ENCODE data around the gene MORN1.

Gene MORN1

DNA sequence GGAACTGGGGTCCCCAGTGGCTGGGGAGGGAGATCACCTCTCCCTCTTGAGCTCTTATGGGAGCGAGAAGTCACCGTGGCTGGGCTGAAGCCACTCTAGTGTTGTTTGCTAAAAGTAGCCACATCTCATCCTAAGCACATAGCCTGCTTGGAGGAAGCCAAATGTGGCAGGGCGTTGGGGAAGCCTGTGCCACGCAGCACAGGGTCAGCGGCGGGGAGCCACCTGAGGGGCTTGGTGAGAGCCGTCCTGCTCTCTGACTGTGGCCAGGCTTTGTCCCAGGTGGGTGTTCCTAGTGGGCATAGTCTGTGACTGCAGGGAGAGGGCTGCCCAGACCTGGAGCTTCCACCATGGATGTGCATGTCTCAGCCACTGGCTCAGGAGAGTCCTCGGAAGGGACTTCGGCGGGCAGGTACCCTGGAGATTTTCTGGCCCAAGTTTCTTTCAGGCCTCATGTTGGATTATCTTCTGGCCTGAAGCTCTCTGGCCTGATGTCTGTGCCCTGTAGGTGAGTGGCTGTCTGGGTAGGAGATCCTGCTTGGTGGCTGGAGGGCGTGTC lies 38.9 kb downstream of the MORN1 start:
- Histone ChIP-seq H3F3A (ENCODE audit: insufficient read depth, low read length) (no peaks in the 10 kb centered on the region), H4K20me1 (ENCODE audit: insufficient read depth, low read length) (no peaks in the 10 kb centered on the region), H3K36me3 (ENCODE audit: insufficient read depth, low read length) (no peaks in the 10 kb centered on the region), H3K27me3 (ENCODE audit: insufficient read depth, low read length) (peaks cover 3% of the 10 kb centered on the region; the same call in 1 of the 2 replicates), H3K9ac (ENCODE audit: low read length) (no peak overlapping the region), H3K9me3 (ENCODE audit: low read length) (no peaks in the 10 kb centered on the region), H3K27ac (ENCODE audit: low read depth, low read length, poor library complexity, severe bottlenecking) (no peak overlapping the region), H3K79me2 (ENCODE audit: insufficient read depth, low read length) (no peaks in the 10 kb centered on the region), H3K4me1 (ENCODE audit: insufficient read depth, low read length, severe bottlenecking) (no peaks in the 10 kb centered on the region), H2AFZ (ENCODE audit: low read length) (no peak overlapping the region), H3K4me2 (ENCODE audit: low read length) (no peak overlapping the region), H3K4me3 (ENCODE audit: low read depth, low read length, poor library complexity, severe bottlenecking) (no peak overlapping the region), H3K9me2 (ENCODE audit: low read depth, low read length) (no peaks in the 10 kb centered on the region)
- TF ChIP-seq, protein P1, sequence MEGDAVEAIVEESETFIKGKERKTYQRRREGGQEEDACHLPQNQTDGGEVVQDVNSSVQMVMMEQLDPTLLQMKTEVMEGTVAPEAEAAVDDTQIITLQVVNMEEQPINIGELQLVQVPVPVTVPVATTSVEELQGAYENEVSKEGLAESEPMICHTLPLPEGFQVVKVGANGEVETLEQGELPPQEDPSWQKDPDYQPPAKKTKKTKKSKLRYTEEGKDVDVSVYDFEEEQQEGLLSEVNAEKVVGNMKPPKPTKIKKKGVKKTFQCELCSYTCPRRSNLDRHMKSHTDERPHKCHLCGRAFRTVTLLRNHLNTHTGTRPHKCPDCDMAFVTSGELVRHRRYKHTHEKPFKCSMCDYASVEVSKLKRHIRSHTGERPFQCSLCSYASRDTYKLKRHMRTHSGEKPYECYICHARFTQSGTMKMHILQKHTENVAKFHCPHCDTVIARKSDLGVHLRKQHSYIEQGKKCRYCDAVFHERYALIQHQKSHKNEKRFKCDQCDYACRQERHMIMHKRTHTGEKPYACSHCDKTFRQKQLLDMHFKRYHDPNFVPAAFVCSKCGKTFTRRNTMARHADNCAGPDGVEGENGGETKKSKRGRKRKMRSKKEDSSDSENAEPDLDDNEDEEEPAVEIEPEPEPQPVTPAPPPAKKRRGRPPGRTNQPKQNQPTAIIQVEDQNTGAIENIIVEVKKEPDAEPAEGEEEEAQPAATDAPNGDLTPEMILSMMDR (IDR thresholded peaks at IDR 0.05; ENCODE audit: low read length): no peak
- no peak for TF ChIP-seq EZH2 (IDR thresholded peaks at IDR 0.05; ENCODE audit: borderline replicate concordance, low read length)

DNA sequence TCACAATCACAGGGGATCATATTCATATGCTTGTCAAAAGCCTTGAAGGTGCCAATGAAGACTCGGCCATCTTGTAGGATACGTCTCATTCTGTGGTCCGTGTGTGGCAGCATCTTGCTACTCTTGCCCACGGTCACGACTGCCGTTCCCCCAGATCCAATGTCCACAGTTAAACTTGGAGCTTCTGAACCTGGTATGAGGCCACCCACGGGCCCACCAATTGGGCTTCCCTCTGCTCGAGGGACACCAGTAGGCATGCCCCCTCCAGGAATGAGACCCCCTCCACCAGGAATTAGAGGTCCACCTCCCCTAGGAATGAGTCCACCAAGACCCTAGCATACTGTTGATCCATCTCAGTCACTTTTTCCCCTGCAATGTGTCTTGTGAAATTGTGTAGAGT lies 39.6 kb downstream of the MORN1 start:
- H3K9ac ChIP-seq (ENCODE audit: low read length): no peak overlapping the region
- H3K9me3 ChIP-seq (ENCODE audit: low read length): no peaks in the 10 kb centered on the region
- no peaks in the 10 kb centered on the region for H3F3A ChIP-seq (ENCODE audit: insufficient read depth, low read length)
- peaks cover 3% of the 10 kb centered on the region; the same call in 1 of the 2 replicates for H3K27me3 ChIP-seq (ENCODE audit: insufficient read depth, low read length)
- no peaks in the 10 kb centered on the region for H3K36me3 ChIP-seq (ENCODE audit: insufficient read depth, low read length)
- H3K79me2 ChIP-seq (ENCODE audit: insufficient read depth, low read length): no peaks in the 10 kb centered on the region
- H2AFZ ChIP-seq (ENCODE audit: low read length): no peak overlapping the region
- no peaks in the 10 kb centered on the region for H4K20me1 ChIP-seq (ENCODE audit: insufficient read depth, low read length)
- no peak overlapping the region for H3K27ac ChIP-seq (ENCODE audit: low read depth, low read length, poor library complexity, severe bottlenecking)
- no peaks in the 10 kb centered on the region for H3K9me2 ChIP-seq (ENCODE audit: low read depth, low read length)
- no peak overlapping the region for H3K4me3 ChIP-seq (ENCODE audit: low read depth, low read length, poor library complexity, severe bottlenecking)
- TF ChIP-seq, protein P1 (IDR thresholded peaks at IDR 0.05; ENCODE audit: low read length): no peak
- TF ChIP-seq EZH2 (IDR thresholded peaks at IDR 0.05; ENCODE audit: borderline replicate concordance, low read length): no peak
- H3K4me1 ChIP-seq (ENCODE audit: insufficient read depth, low read length, severe bottlenecking): no peaks in the 10 kb centered on the region
- no peak overlapping the region for H3K4me2 ChIP-seq (ENCODE audit: low read length)

DNA sequence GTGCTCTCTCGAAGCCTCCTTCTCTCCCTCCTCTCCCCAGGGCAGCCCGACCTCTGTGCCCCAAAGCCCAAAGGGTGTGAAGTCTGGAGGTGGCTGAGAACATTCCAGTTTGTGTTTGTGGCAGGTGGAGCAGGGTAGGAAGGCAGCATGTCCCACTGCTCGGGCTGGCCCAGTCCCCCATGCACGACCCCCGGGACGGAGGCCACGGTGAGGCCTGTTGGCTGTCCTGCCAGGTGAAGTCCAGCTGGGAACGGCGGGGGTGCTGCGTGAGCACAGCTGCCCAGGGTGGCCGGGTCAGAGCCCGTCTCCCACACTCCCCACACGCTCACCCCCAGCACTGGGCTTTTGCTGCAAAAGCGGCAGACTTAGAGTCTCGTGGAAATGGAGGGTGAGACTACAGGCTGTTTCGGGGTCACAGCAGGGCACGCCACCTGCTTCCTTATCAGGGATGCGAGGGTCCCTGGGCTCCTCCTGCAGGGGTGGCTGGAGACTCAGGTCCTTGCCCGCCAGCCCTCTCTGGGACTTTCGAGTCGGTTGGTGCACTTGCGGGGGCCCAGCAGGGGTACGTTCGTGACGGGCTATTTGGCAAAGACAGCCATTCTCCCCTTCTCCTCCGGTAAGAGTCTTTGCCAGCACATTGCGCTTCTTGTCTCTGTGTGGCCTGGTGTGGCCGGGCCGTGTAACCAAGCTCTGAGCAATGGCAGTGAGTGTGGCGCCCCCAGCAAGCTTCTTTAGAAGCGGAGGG lies 40.3 kb downstream of the MORN1 start:
- Histone ChIP-seq H3K36me3 (ENCODE audit: insufficient read depth, low read length) (no peaks in the 10 kb centered on the region), H2AFZ (ENCODE audit: low read length) (no peak overlapping the region), H3F3A (ENCODE audit: insufficient read depth, low read length) (no peaks in the 10 kb centered on the region), H3K27me3 (ENCODE audit: insufficient read depth, low read length) (peaks cover 3% of the 10 kb centered on the region; the same call in 1 of the 2 replicates), H3K4me2 (ENCODE audit: low read length) (no peak overlapping the region), H3K9me3 (ENCODE audit: low read length) (no peaks in the 10 kb centered on the region), H3K4me1 (ENCODE audit: insufficient read depth, low read length, severe bottlenecking) (no peaks in the 10 kb centered on the region), H3K4me3 (ENCODE audit: low read depth, low read length, poor library complexity, severe bottlenecking) (no peak overlapping the region), H4K20me1 (ENCODE audit: insufficient read depth, low read length) (no peaks in the 10 kb centered on the region), H3K27ac (ENCODE audit: low read depth, low read length, poor library complexity, severe bottlenecking) (no peak overlapping the region), H3K79me2 (ENCODE audit: insufficient read depth, low read length) (no peaks in the 10 kb centered on the region), H3K9ac (ENCODE audit: low read length) (no peak overlapping the region), H3K9me2 (ENCODE audit: low read depth, low read length) (no peaks in the 10 kb centered on the region)
- TF ChIP-seq, protein P1 (IDR thresholded peaks at IDR 0.05; ENCODE audit: low read length): no peak
- TF ChIP-seq EZH2 (IDR thresholded peaks at IDR 0.05; ENCODE audit: borderline replicate concordance, low read length): no peak

All from OCI-LY1 (cell line).